H1 (cell line): ENCODE results near the gene ING1. TPM values are rescaled to one million over a fixed set of nuclear protein-coding genes. Genes with fewer than 3 reads are reported as not detected.

Experiments
- CTCF ChIA-PET: fragments of 300-600 bp; sonication (Branson Sonifier 250); formaldehyde crosslinking; loops from one replicate; lab custom pipeline; 2021; ENCODE audit not compliant: partially characterized antibody; lab: Charles Lee
- POLR2A ChIA-PET: fragments of 300-600 bp; sonication (Branson Sonifier 250); formaldehyde crosslinking; loops from one replicate; lab custom pipeline; 2021; ENCODE audit warnings: inconsistent platforms; ENCODE audit not compliant: partially characterized antibody; lab: Charles Lee
- DNase-seq, 2 experiments: peaks; one replicate each; pipeline versions ENCODE4 v3.0.0 to v3.0.0-alpha.2; 2010 to 2022; ENCODE audit warnings: low spot score in 2 of 2, low read depth in 1 of 2, mixed read lengths in 1 of 2
- FAIRE-seq: peaks from 2 replicates; lab custom pipeline; 2011; peaks lifted over from hg19 to GRCh38; lab: Jason Lieb, UNC
- H2AFZ ChIP-seq: 2 replicates; pipeline ENCODE4 v1.8.1; 2012; ENCODE audit warnings: low read length, inconsistent platforms
- H2AK5ac ChIP-seq: 2 replicates; pipeline ENCODE4 v1.6.1; 2013; ENCODE audit warnings: low read depth, low read length
- H2BK120ac ChIP-seq: replicated peaks from 2 replicates; pipeline ENCODE3; 2013; ENCODE audit warnings: low read depth, low read length, inconsistent platforms
- H2BK12ac ChIP-seq: 2 replicates; pipeline ENCODE4 v1.6.1; 2013; ENCODE audit warnings: low read depth, low read length
- H2BK15ac ChIP-seq: 2 replicates; pipeline ENCODE4 v1.6.1; 2013; ENCODE audit warnings: low read length
- H2BK20ac ChIP-seq: 2 replicates; pipeline ENCODE4 v1.6.1; 2013; ENCODE audit warnings: low read length
- H2BK5ac ChIP-seq: 2 replicates; pipeline ENCODE4 v1.6.1; 2013; ENCODE audit warnings: low read depth, low read length
- H3K14ac ChIP-seq: 2 replicates; pipeline ENCODE4 v1.6.1; 2013; ENCODE audit warnings: inconsistent platforms; ENCODE audit not compliant: insufficient read length
- H3K18ac ChIP-seq: 2 replicates; pipeline ENCODE4 v1.6.1; 2013; ENCODE audit warnings: low read length; ENCODE audit errors: extremely low read depth
- H3K23ac ChIP-seq: 2 replicates; pipeline ENCODE4 v1.6.1; 2013; ENCODE audit warnings: inconsistent platforms; ENCODE audit not compliant: insufficient read length
- H3K23me2 ChIP-seq: 2 replicates; pipeline ENCODE4 v1.6.1; 2013; ENCODE audit warnings: low read depth, low read length
- H3K27ac ChIP-seq: 2 replicates; pipeline ENCODE4 v1.6.1; 2011; ENCODE audit warnings: low read depth, low read length, inconsistent platforms
- H3K27me3 ChIP-seq, 4 experiments: replicated peaks in 1 of 4; 1 replicate in 1 of 4; 2 replicates in 3 of 4; pipeline versions ENCODE4 v1.6.1 to v1.8.1; 2011 to 2013; ENCODE audit warnings: low read length in 3 of 4, mild to moderate bottlenecking in 3 of 4, inconsistent platforms in 2 of 4, mixed read lengths in 2 of 4, moderate library complexity in 1 of 4; ENCODE audit not compliant: control insufficient read depth in 3 of 4, insufficient read depth in 3 of 4; ENCODE audit errors: extremely low read depth in 1 of 4
- H3K36me3 ChIP-seq, 4 experiments: 2 replicates each; pipeline versions ENCODE4 v1.6.1 to v1.8.1; 2011 to 2013; ENCODE audit warnings: mild to moderate bottlenecking in 4 of 4, low read length in 3 of 4, moderate library complexity in 2 of 4, control low read depth in 1 of 4, inconsistent platforms in 1 of 4; ENCODE audit not compliant: insufficient read depth in 4 of 4, control insufficient read depth in 2 of 4
- H3K4ac ChIP-seq: replicated peaks from 2 replicates; pipeline ENCODE3; 2013; ENCODE audit warnings: low read length, low read depth, mixed read lengths, inconsistent platforms; ENCODE audit not compliant: insufficient read length
- H3K4me1 ChIP-seq, 4 experiments: replicated peaks in 1 of 4; 1 replicate in 1 of 4; 2 replicates in 3 of 4; pipeline versions ENCODE4 v1.6.1 to v1.8.1; 2011 to 2013; ENCODE audit warnings: low read length in 3 of 4, inconsistent platforms in 2 of 4, mixed read lengths in 1 of 4; ENCODE audit not compliant: insufficient read depth in 4 of 4, control insufficient read depth in 3 of 4
- H3K4me2 ChIP-seq, 2 experiments: 2 replicates each; pipeline versions ENCODE4 v1.6.1 to v1.8.1; 2011 to 2013; ENCODE audit warnings: low read depth in 2 of 2, low read length in 2 of 2, control low read depth in 1 of 2, inconsistent platforms in 1 of 2, mild to moderate bottlenecking in 1 of 2; ENCODE audit not compliant: insufficient read depth in 1 of 2
- H3K4me3 ChIP-seq, 4 experiments: fragments of 200-600, 300-600 bp in 1 of 4; sonication (generic), shearing (Covaris generic), sonication (Bioruptor Twin) in 1 of 4; 2 replicates each; pipeline versions ENCODE4 v1.5.1 to v1.8.1; 2011 to 2016; ENCODE audit warnings: low read length in 4 of 4, low read depth in 3 of 4, control low read depth in 2 of 4, inconsistent platforms in 2 of 4, mild to moderate bottlenecking in 2 of 4, mixed read lengths in 1 of 4, moderate library complexity in 1 of 4; ENCODE audit not compliant: insufficient read depth in 2 of 4; ENCODE audit errors: extremely low read depth in 1 of 4
- H3K56ac ChIP-seq: replicated peaks from 2 replicates; pipeline ENCODE3; 2013; ENCODE audit warnings: low read depth, mild to moderate bottlenecking, mixed read lengths, low read length, inconsistent platforms; ENCODE audit not compliant: insufficient read length
- H3K79me1 ChIP-seq: 2 replicates; pipeline ENCODE4 v1.6.1; 2013; ENCODE audit warnings: low read depth, low read length, control low read depth
- H3K79me2 ChIP-seq, 2 experiments: 2 replicates each; pipeline versions ENCODE4 v1.6.1 to v1.8.1; 2012 to 2013; ENCODE audit warnings: low read length in 2 of 2, mild to moderate bottlenecking in 2 of 2, inconsistent platforms in 1 of 2; ENCODE audit not compliant: insufficient read depth in 2 of 2, control insufficient read depth in 1 of 2
- H3K9ac ChIP-seq, 4 experiments: replicated peaks in 1 of 4; 1 replicate in 1 of 4; 2 replicates in 3 of 4; pipeline versions ENCODE4 v1.6.1 to v1.8.1; 2011 to 2013; ENCODE audit warnings: low read depth in 3 of 4, low read length in 3 of 4, control low read depth in 2 of 4, mild to moderate bottlenecking in 2 of 4, moderate library complexity in 2 of 4, inconsistent platforms in 1 of 4; ENCODE audit errors: extremely low read depth in 1 of 4
- H3K9me3 ChIP-seq, 2 experiments: 2 replicates each; pipeline versions ENCODE4 v1.6.1 to v1.8.1; 2012 to 2013; ENCODE audit warnings: mild to moderate bottlenecking in 2 of 2, moderate library complexity in 2 of 2, control low read depth in 1 of 2, inconsistent platforms in 1 of 2, low read depth in 1 of 2, low read length in 1 of 2, mixed read lengths in 1 of 2; ENCODE audit not compliant: insufficient read depth in 2 of 2
- H4K20me1 ChIP-seq, 2 experiments: replicated peaks in 1 of 2; 2 replicates each; pipeline versions ENCODE3 to v1.8.1; 2011 to 2013; ENCODE audit warnings: inconsistent platforms in 2 of 2, low read length in 2 of 2, mild to moderate bottlenecking in 1 of 2; ENCODE audit not compliant: insufficient read depth in 2 of 2, control insufficient read depth in 1 of 2
- H4K5ac ChIP-seq: 2 replicates; pipeline ENCODE4 v1.6.1; 2013; ENCODE audit warnings: low read length, low read depth, mixed read lengths, inconsistent platforms; ENCODE audit not compliant: insufficient read length
- H4K8ac ChIP-seq: 2 replicates; pipeline ENCODE4 v1.8.0; 2013; ENCODE audit warnings: mild to moderate bottlenecking, moderate library complexity, low read length, inconsistent platforms; ENCODE audit not compliant: insufficient read depth; ENCODE audit errors: extremely low read depth
- H4K91ac ChIP-seq: replicated peaks from 2 replicates; pipeline ENCODE3; 2013; ENCODE audit warnings: low read length, mixed read lengths, inconsistent platforms; ENCODE audit not compliant: insufficient read length
- BCL11A ChIP-seq, 2 experiments: IDR thresholded peaks; one replicate each; pipeline ENCODE4 v1.6.1; 2011; ENCODE audit warnings: low read depth in 2 of 2, low read length in 2 of 2, mild to moderate bottlenecking in 2 of 2
- CHD2 ChIP-seq: IDR thresholded peaks from 2 replicates; pipeline ENCODE4 v1.6.1; 2012; ENCODE audit warnings: low read length, improper control_type of control experiment
- MAX ChIP-seq: IDR thresholded peaks from 2 replicates; pipeline ENCODE4 v1.6.1; 2012; ENCODE audit warnings: inconsistent platforms
- SIN3A ChIP-seq, 2 experiments: IDR thresholded peaks in 1 of 2; conservative IDR thresholded peaks in 1 of 2; 2 replicates each; pipeline ENCODE4 v1.6.1; 2011 to 2012; ENCODE audit warnings: low read length in 2 of 2, improper control_type of control experiment in 1 of 2, low read depth in 1 of 2, mild to moderate bottlenecking in 1 of 2
- WGBS, 2 experiments: shearing (Covaris generic) in 1 of 2; methylation state at CpG; one replicate each; pipeline versions ENCODE4 v1.1.6 to v1.1.7; 2013 to 2015; ENCODE audit warnings: low lambda C conversion rate in 2 of 2, mixed read lengths in 2 of 2, inconsistent platforms in 1 of 2, low coverage in 1 of 2, missing lambda C conversion rate in 1 of 2; ENCODE audit not compliant: insufficient replicate concordance in 2 of 2, insufficient coverage in 1 of 2, insufficient read length in 1 of 2; ENCODE audit errors: extremely low coverage in 1 of 2, missing lambda C conversion rate in 1 of 2; 5-methylcytosine and 5-hydroxymethylcytosine counted together
- polyA plus RNA-seq, 7 experiments: library from polyadenylated mRNA; depleted of rRNA in 3 of 7; stranded (reverse) in 5 of 7; unstranded in 2 of 7; fragments of >200 nt in 5 of 7; fragments of 200-250 nt in 2 of 7; gene quantifications; 1 replicate in 5 of 7; 2 replicates in 1 of 7; 4 replicates in 1 of 7; pipeline versions ENCODE4 v1.2.1 to v1.2.3, GENCODE V29; 2011 to 2013; ENCODE audit warnings: missing spikeins in 2 of 7, mixed read lengths in 2 of 7
- total RNA-seq: library from RNA; stranded (reverse); fragmentation: NEBNext Ultra II Directional; extraction: Animal tissue kit (Norgen Biotek cat#: 25700); gene quantifications from 2 replicates; pipeline ENCODE4 v1.2.1, GENCODE V29; 2021
- TF ChIP-seq, protein P1 (sequence below), 3 experiments: IDR thresholded peaks; 1 replicate in 2 of 3; 2 replicates in 1 of 3; pipeline versions ENCODE4 v1.5.1 to v1.6.1; 2011; ENCODE audit warnings: low read length in 3 of 3, mild to moderate bottlenecking in 3 of 3, inconsistent platforms in 2 of 3, low read depth in 1 of 3, moderate library complexity in 1 of 3; ENCODE audit not compliant: insufficient read depth in 1 of 3; ENCODE audit errors: control extremely low read depth in 1 of 3

ING1 gene
- total and polyA plus RNA-seq, 2 of the 8 experiments (the other 6 are each of a cell fraction or from before 2014, with no cell fraction given) = 22.3 to 26.6 TPM

DNA sequence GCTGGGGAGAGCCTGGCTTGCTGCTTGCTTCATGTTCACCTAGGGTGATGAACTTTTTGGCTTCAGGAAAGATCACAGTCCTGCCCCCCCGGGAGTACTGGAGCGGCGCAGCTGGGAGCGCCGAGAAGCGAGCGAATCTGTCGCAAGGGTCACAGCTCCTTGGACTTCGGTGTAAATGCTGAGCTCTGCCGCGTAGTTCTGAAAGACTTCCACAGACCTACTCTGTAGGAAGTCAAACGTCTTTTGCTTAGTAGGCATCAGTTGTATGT, 2.7 kb downstream of the ING1 start:
- Histone ChIP-seq H2BK120ac (no peak overlapping the region), H3K23me2 (peaks cover 15% of the 10 kb centered on the region), H3K36me3 (peaks cover 8 to 19% (median 11%) of the 10 kb centered on the region in 4 experiments; a peak in 7 of 8 replicates), H2BK15ac (no peak overlapping the region), H3K4me2 (peak overlapping the region; percentile 76 to 81), H3K56ac (no peak overlapping the region), H3K9ac (peak overlapping the region in 3 of 4 experiments; percentile 51 to 74 (median 66); a peak in 5 of 7 replicates), H3K79me2 (peaks cover 27 to 63% of the 10 kb centered on the region in 2 experiments), H2AK5ac (no peak overlapping the region), H4K91ac (no peak overlapping the region), H4K8ac (no peak overlapping the region), H3K9me3 (no peaks in the 10 kb centered on the region), H2BK5ac (peak overlapping the region; percentile 60; the same call in 1 of the 2 replicates), H3K27ac (peak overlapping the region; percentile 24), H3K4me3 (peak overlapping the region; percentile 71 to 98 (median 90)), H3K4me1 (peaks cover 0 to 2% (median 1%) of the 10 kb centered on the region in 4 experiments; a peak in 2 of 7 replicates), H4K5ac (no peak overlapping the region), H2BK20ac (no peak overlapping the region), H3K27me3 (no peaks in the 10 kb centered on the region), H2BK12ac (peak overlapping the region; percentile 9; the same call in 1 of the 2 replicates), H2AFZ (no peak overlapping the region), H3K14ac (no peak overlapping the region), H3K23ac (no peak overlapping the region), H3K18ac (no peak overlapping the region), H3K79me1 (peaks cover 9% of the 10 kb centered on the region), H3K4ac (no peak overlapping the region), H4K20me1 (peaks cover 18 to 21% of the 10 kb centered on the region in 2 experiments)
- WGBS, 2 experiments = 3% methylated on average over 12 of the region's 12 CpGs; no CpG with 5 or more reads in 1 of the 2 experiments
- POLR2A ChIA-PET = interaction anchor here (1.1 to 2.9 kb wide), 4 partner anchors 9 to 199 kb away, joined by 3 to 28 read pairs (median 5); partner anchors contain the start of gene ANKRD10
- no peak for DNase-seq
- TF ChIP-seq SIN3A (conservative IDR thresholded peaks at IDR 0.05 in 1 of 2, IDR thresholded peaks at IDR 0.05 in 1 of 2; ENCODE audit: low read depth in 1 of 2, low read length in 2 of 2) (0 out of 4 replicates have a peak, but pooled peaks of 1 of the 2 experiments have one; percentile 75), CHD2 (no peak), MAX (no peak), BCL11A (IDR thresholded peaks at IDR 0.05; ENCODE audit: low read depth in 2 of 2, low read length in 2 of 2) (no peak)
- TF ChIP-seq, protein P1, sequence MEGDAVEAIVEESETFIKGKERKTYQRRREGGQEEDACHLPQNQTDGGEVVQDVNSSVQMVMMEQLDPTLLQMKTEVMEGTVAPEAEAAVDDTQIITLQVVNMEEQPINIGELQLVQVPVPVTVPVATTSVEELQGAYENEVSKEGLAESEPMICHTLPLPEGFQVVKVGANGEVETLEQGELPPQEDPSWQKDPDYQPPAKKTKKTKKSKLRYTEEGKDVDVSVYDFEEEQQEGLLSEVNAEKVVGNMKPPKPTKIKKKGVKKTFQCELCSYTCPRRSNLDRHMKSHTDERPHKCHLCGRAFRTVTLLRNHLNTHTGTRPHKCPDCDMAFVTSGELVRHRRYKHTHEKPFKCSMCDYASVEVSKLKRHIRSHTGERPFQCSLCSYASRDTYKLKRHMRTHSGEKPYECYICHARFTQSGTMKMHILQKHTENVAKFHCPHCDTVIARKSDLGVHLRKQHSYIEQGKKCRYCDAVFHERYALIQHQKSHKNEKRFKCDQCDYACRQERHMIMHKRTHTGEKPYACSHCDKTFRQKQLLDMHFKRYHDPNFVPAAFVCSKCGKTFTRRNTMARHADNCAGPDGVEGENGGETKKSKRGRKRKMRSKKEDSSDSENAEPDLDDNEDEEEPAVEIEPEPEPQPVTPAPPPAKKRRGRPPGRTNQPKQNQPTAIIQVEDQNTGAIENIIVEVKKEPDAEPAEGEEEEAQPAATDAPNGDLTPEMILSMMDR (IDR thresholded peaks at IDR 0.05; ENCODE audit: control extremely low read depth in 1 of 3, insufficient read depth in 1 of 3, low read depth in 1 of 3, low read length in 3 of 3) = no peak
- no peak for FAIRE-seq
- CTCF ChIA-PET = interaction anchor here (0.8 to 2.6 kb wide), 7 partner anchors 15 to 98 kb away, joined by 3 to 10 read pairs (median 4); no protein-coding TSS in a partner anchor
